HG02678 (cell line): Measurements from ENCODE around the gene MUS81.

Experiments
- ATAC-seq: cut with Tn5 transposase; IDR thresholded peaks from one replicate; pipeline ENCODE4 v1.9.1; 2021; ENCODE audit warnings: mild to moderate bottlenecking, moderate library complexity; ENCODE audit not compliant: unreplicated experiment

MUS81 gene

GRCh38 chr11:65872586-65873317 lies 12.5 kb downstream of the MUS81 start, which contains the start of gene EFEMP2:
EFEMP2 (minus strand) TSS chr11:65872800; CDS start chr11:65872354, 446 bp downstream.
- ATAC-seq, result no peak

- peak; percentile 85 for ATAC-seq
Measured at GRCh38 chr11:65873318-65874156, 13.3 kb downstream of the MUS81 start.

GRCh38 chr11:65879617-65880016 lies 19.4 kb downstream of the MUS81 start, which contains the start of gene CTSW:
CTSW (plus strand) TSS chr11:65879837; CDS start chr11:65879855, 18 bp downstream.
- ATAC-seq, result no peak

GRCh38 chr11:65880027-65880426 lies 19.8 kb downstream of the MUS81 start:
- no peak for ATAC-seq

- no peak for ATAC-seq
Measured at GRCh38 chr11:65880844-65881421, 20.7 kb downstream of the MUS81 start.

- ATAC-seq, result no peak
Measured at GRCh38 chr11:65882120-65883057, 22.2 kb downstream of the MUS81 start.

GRCh38 chr11:65883058-65883761 lies 23.0 kb downstream of the MUS81 start:
- no peak for ATAC-seq

- no peak for ATAC-seq
Measured at GRCh38 chr11:65883786-65884715, 23.8 kb downstream of the MUS81 start.

GRCh38 chr11:65884716-65885092 lies 24.5 kb downstream of the MUS81 start:
- ATAC-seq, result no peak

- ATAC-seq, result no peak
Measured at GRCh38 chr11:65885231-65885630, 25.0 kb downstream of the MUS81 start.

GRCh38 chr11:65885808-65886536 lies 25.7 kb downstream of the MUS81 start:
- no peak for ATAC-seq

- no peak for ATAC-seq
Measured at GRCh38 chr11:65886826-65887722, 26.8 kb downstream of the MUS81 start.

GRCh38 chr11:65887723-65888162 lies 27.5 kb downstream of the MUS81 start:
- no peak for ATAC-seq

GRCh38 chr11:65888163-65888814 lies 28.1 kb downstream of the MUS81 start, which contains the start of gene FIBP:
FIBP (minus strand) TSS chr11:65888471; CDS start chr11:65888418, 53 bp downstream.
- peak; percentile 50 for ATAC-seq

- peak; percentile 61 for ATAC-seq
Measured at GRCh38 chr11:65890324-65891218, 30.3 kb downstream of the MUS81 start, which contains the start of gene CCDC85B. CCDC85B (plus strand) TSS chr11:65890673; CDS start chr11:65890784, 111 bp downstream.
